Measurements from ENCODE around the gene STYK1. TPM values are rescaled to one million over a fixed set of nuclear protein-coding genes. Genes with fewer than 3 reads are reported as not detected.
"Not testable (repeated sequence)": the region's sequence is repeated elsewhere in the genome, so short reads cannot be mapped to it uniquely, and the experiment has no call there.

The STYK1 gene
- total RNA-seq, 4 donors from 2014 or later = 2.0 to 2.5 (median 2.2) TPM

DNA sequence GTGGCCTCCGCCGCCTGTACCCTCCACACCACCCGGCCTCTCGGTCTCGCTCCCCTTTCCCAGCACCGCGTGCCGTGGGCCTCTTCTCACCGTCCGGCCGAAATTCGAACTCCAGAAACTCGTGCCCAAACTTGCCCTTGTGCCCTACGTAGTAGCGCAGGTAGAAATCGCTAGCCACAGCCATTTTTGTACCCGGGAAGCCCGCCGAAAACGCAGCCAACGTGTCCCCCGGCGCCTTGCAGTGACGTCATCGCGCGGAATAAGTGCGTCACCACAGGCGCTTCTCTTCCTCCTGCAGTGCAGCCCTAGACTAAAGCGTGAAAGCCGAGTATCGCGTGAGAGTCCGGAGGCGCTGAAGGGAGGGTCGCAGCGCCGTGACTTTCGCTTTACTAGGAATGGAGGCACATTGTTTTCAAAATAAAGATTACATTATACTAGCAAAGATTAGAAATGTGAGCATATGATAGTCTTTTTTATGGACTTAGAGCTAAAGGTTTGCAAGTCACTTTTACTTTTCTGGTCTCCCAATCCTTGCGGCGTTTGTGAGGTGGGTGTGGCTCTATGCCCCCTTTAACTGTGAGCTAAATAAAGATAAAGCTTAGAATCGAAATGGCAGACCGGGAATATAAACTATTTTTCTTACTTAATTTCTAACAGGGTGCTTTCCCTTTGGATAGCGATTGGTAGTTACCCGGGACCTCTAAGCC, 60.4 kb downstream of the STYK1 start, which contains the start of gene MAGOHB:
TSS of gene MAGOHB (minus strand) at position 261 of the 707 bp plus-strand sequence. CDS start at position 184, 77 bp downstream.
- intact Hi-C loops (cut with DNase I; ENCODE audit: low total_unique reads) = no loop called here
- peak; percentile 95 to 99 for DNase-seq (ENCODE audit: low spot score in 2 of 2)
- TF ChIP-seq, protein P1, sequence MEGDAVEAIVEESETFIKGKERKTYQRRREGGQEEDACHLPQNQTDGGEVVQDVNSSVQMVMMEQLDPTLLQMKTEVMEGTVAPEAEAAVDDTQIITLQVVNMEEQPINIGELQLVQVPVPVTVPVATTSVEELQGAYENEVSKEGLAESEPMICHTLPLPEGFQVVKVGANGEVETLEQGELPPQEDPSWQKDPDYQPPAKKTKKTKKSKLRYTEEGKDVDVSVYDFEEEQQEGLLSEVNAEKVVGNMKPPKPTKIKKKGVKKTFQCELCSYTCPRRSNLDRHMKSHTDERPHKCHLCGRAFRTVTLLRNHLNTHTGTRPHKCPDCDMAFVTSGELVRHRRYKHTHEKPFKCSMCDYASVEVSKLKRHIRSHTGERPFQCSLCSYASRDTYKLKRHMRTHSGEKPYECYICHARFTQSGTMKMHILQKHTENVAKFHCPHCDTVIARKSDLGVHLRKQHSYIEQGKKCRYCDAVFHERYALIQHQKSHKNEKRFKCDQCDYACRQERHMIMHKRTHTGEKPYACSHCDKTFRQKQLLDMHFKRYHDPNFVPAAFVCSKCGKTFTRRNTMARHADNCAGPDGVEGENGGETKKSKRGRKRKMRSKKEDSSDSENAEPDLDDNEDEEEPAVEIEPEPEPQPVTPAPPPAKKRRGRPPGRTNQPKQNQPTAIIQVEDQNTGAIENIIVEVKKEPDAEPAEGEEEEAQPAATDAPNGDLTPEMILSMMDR (IDR thresholded peaks at IDR 0.05) = no peak
- TF ChIP-seq POLR2A (IDR thresholded peaks at IDR 0.05) = peak in 1 of 2 donors; percentile 4
- WGBS, 2 donors = 0 to 1% methylated on average over 39 to 45 of the region's 45 CpGs
- peak within 1 kb of the TSS; percentile 82 for H3K4me3 ChIP-seq (ENCODE audit: low read depth, poor library complexity, severe bottlenecking)

DNA sequence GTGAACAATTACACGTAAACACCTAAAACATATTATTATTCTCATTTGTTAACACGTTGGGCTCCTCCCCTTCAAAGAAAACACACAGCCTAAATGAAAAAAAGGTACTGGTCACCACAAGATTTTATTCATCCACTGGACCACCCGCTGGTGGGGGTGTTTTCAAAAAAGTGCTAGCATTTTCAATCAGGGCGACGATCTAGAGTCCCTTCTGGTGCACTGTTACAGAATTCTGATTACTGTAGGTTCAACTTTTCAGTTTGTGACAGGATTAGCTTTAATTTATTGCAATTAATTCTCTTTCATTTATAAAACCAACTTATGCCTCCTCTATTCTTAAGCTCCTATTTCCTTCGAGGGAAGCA, 60.9 kb downstream of the STYK1 start:
- intact Hi-C loops (cut with DNase I; ENCODE audit: low total_unique reads) = no loop called here
- TF ChIP-seq, protein P1 (IDR thresholded peaks at IDR 0.05) = no peak
- no peak for TF ChIP-seq POLR2A (IDR thresholded peaks at IDR 0.05)
- WGBS, 2 donors = 1 to 2% methylated on average over 6 of the region's 6 CpGs
- peak overlapping the region; percentile 82 for H3K4me3 ChIP-seq (ENCODE audit: low read depth, poor library complexity, severe bottlenecking)
- no peak for DNase-seq (ENCODE audit: low spot score in 2 of 2)

DNA sequence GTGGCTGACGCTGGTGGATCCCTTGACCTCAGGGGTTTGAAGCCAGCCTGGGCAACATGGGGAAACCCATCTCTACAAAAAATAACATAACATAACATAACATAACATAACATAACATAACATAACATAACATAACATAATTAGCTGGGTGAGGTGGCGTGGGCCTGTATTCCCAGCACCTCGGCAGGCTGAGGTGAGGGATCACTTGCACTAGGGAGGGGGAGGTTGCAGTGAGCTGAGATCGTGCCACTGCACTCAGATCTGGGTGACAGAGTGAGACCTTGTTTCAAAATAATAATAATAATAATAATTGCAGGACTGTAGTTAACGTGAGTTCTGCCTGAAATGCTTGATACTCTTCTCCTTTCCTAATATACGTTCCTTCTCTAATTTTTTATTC, 61.7 kb downstream of the STYK1 start:
- DNase-seq (ENCODE audit: low spot score in 2 of 2) = no peak
- WGBS, 2 donors = 54 to 63% methylated on average over 6 of the region's 6 CpGs
- intact Hi-C loops (cut with DNase I; ENCODE audit: low total_unique reads) = no loop called here
- TF ChIP-seq POLR2A (IDR thresholded peaks at IDR 0.05) = no peak
- TF ChIP-seq, protein P1 (IDR thresholded peaks at IDR 0.05) = no peak
- no peak overlapping the region for H3K4me3 ChIP-seq (ENCODE audit: low read depth, poor library complexity, severe bottlenecking)

DNA sequence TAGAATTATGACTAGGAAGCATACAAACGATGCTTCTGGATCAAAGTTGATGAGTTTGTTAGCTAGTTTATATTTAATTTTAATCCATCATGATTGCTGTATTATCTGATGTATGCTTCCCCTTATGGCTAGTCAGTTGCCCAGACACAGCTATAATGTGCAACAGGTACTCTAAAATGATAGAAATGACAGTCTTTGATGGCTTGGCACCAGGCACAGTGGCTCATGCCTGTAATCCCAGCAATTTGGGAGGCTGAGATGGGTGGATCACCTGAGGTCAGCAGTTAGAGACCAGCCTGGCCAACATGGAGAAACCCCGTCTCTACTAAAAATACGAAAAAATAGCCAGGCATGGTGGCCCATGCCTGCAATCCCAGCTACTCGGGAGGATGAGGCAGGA, 62.6 kb downstream of the STYK1 start:
- DNase-seq (ENCODE audit: low spot score in 2 of 2); H3K4me3 ChIP-seq (ENCODE audit: low read depth, poor library complexity, severe bottlenecking); intact Hi-C loops (cut with DNase I; ENCODE audit: low total_unique reads): not testable (repeated sequence)
- 80 to 82% methylated on average over 4 of the region's 4 CpGs for WGBS, 2 donors

DNA sequence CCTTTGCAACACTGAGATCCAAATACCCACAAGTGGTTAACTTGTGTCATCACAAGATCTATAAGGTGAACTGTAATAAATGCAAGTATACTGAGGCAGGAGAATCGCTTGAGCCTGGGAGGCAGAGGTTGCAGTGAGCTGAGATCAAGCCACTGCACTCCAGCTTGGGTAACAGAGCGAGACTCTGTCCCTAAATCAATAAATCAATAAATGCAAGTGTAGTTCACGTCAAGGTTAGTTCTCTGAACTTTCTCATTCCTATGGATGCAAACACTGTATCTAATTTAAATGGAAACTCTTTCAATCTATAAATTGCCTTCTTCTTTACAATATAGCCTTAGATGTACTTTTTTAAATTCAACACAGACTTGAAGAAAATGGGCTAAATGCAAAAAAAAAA, 63.7 kb downstream of the STYK1 start:
- H3K4me3 ChIP-seq (ENCODE audit: low read depth, poor library complexity, severe bottlenecking) = no peak overlapping the region
- no peak for TF ChIP-seq POLR2A (IDR thresholded peaks at IDR 0.05)
- TF ChIP-seq, protein P1 (IDR thresholded peaks at IDR 0.05) = no peak
- 87% methylated on average over 3 of the region's 3 CpGs for WGBS, 2 donors
- intact Hi-C loops (cut with DNase I; ENCODE audit: low total_unique reads) = no loop called here
- DNase-seq (ENCODE audit: low spot score in 2 of 2) = no peak

DNA sequence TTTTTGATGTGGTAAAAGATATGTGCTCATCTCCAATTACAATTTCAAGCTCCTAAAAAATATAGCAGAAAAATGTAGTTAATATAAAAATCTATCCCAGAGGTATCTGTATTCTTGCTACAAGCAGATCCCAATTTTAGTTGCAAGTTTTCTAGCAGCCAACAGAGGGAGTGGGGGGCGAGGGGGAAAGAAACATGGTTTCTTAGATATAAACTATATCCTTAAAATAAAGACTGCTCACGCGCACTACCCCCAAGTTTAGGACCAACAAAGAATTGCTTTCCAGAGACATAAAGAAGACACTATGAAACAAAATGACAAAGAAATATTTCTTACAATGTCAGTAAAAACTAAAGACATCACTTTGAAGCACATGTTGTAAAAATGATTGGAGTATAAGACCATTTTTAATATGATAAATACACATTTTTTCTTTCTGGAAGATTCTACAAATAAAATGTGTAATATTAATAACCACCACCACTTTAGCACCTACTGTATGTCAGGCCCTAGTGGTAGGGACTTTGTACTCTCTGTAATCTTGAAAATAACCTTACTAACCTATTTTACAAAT, 65.9 kb downstream of the STYK1 start:
- TF ChIP-seq, protein P1 (IDR thresholded peaks at IDR 0.05) = no peak
- TF ChIP-seq POLR2A (IDR thresholded peaks at IDR 0.05) = no peak
- intact Hi-C loops (cut with DNase I; ENCODE audit: low total_unique reads) = no loop called here
- H3K4me3 ChIP-seq (ENCODE audit: low read depth, poor library complexity, severe bottlenecking) = no peak overlapping the region
- 79 to 88% methylated on average over 3 of the region's 3 CpGs for WGBS, 2 donors
- no peak for DNase-seq (ENCODE audit: low spot score in 2 of 2)
